GM19193 (cell line): ENCODE results near the gene LHX3.

Experiments used
- POLR2A ChIP-seq: IDR thresholded peaks from 4 replicates; pipeline ENCODE4 v1.6.1; 2011; ENCODE audit not compliant: insufficient read depth, insufficient read length; ENCODE audit errors: extremely low read depth

LHX3 gene

DNA sequence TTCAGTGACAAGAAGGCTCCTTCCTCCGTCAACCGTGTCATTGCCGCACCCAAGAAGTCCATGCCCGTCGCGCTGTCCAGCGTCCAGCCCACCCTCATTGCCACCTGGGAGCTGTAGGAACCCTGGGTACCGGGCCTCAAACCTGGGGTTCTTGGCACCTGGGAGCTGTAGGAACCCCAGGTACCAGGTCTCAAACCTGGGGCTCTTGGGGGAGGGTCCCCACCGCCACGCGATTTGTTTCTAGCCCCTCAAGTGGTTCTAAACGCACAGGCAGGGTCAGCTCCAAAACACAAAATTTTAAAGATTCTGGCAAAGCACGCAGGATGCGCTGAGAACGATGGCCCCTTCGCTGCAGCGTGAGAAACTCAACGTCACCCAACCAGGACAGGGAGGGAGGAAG lies 17.7 kb downstream of the LHX3 start:
- TF ChIP-seq POLR2A, result no peak

DNA sequence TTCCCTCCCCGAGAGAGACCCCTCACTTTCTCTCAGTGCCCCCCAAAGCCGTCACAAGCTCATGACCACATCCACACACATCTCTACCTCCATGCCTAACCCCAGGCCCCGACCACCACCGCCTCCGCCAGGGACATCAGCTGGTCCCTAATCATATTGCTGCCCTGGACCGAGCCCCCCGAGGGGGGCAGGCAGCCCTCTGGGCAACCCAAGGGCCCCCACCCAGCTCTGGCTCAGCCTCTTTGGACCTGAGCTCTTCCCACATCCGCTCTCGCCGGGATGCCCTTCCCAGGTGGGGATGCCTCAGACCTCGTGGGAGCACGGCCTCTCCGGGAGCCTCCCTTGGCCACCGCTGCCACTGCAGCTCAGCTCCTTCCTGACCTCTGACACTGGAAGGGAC lies 18.5 kb downstream of the LHX3 start:
- no peak for TF ChIP-seq POLR2A

DNA sequence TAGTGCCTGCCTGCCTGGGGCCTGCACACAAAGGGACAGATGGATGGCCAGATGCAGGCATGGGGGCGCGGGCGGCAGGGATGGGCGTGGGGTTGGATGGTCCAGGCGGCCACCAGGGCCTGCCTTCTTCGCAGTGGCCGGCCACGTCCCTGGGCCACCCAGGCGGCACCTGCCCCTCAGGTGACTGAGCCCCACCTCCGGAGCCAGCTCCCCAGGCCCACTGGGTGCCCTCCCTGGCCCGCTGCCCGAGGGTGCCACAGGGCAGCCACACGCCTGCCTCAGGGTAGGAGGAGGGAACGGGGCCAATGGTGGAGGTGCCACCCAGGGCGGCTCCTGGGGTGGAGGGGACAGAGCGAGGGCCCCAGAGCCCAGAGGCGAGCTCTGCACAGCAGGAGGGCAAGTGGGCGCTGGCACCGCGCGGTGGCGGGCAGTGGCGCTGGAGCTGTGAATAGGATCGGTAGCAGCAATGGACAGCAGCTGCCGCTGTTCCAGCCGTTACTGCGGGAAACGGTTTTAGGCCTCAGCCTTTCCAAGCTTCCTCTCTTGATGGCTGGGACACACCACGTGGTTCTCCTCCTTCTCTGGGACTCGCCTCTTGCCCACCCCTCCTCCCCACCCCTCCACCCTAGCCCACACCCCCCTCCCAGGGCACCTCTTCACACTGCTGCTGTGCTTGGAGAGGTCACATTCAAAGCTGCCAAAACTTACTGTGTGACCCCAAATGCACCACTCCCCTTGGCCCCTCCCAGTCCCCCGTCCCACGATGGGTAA lies 19.1 kb downstream of the LHX3 start:
- TF ChIP-seq POLR2A, result no peak

GRCh38 chr9:136185066-136185465 lies 19.9 kb downstream of the LHX3 start:
- TF ChIP-seq POLR2A, result no peak

DNA sequence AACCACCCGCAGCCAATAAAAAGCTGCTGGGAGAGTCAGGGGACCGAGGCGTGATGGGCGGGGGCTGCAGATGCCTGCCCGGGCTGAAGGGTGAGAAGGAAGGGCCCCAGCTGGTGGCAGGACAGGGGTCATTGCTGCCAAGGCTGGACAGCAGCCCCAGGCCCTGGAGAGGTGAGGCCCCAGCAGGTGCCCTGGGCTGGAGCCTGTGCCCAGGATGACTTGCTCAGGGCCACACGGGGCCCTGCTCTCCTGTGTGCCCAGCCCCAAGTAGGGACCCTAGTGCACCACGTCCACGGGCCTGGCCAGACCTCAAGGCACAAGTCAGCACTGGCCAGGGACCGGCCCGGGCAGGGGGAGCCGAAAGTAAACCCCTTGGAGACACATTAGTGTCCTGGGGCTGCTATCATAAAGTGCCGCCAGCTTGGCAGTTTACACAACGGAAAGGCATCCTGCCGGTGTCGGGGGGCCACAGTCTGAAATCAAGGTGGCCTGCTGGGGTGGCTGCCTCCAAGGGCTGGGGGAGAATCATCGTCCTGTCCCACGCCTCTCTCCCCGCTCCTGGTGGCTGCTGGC lies 22.0 kb downstream of the LHX3 start:
- no peak for TF ChIP-seq POLR2A

- no peak for TF ChIP-seq POLR2A
These were observed 22.5 kb downstream of the LHX3 start for GRCh38 chr9:136182420-136182787.

- no peak for TF ChIP-seq POLR2A
These were observed 23.0 kb downstream of the LHX3 start for GRCh38 chr9:136181784-136182419.

DNA sequence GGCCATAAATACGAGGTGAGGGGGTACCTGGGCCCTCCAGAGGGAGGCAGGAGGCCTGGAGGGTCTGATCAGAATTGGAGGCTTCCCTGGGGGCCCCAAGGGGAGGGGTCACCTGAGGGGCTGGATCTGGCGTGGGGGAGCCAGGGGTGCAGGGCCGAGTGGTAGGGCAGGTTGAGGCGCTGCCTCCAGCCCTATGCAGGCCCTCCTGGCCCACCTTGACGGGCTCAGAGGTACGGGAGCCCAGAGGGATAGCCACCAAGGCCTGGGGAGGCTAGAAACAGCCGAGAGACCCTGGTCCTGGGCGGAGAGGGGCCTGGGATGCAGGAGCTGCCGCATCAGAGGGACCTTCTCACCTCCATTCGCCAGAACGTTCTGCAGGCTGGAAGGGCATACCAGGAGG lies 24.3 kb downstream of the LHX3 start:
- no peak for TF ChIP-seq POLR2A

DNA sequence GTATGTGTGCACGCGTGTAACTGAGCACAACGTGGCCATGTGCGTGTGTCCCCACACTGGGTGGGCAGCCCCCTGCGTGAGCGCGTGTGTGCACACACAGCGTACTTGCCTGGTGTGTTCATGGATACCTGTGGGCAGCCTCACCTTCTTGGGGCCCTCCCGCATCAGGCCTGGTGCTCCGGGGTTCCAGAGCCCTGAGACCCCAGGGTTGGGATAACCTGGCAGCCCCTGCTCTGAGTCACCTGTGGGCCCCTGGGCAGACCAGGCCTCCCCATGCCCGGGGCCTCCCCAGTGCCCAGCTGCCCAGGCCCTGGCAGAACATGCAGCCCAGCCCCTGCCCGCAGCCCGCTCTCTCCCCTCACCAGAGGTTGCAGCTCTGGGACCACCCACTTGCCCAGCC lies 25.2 kb downstream of the LHX3 start:
- no peak for TF ChIP-seq POLR2A

GRCh38 chr9:136179101-136179616 lies 25.8 kb downstream of the LHX3 start:
- TF ChIP-seq POLR2A, result no peak

DNA sequence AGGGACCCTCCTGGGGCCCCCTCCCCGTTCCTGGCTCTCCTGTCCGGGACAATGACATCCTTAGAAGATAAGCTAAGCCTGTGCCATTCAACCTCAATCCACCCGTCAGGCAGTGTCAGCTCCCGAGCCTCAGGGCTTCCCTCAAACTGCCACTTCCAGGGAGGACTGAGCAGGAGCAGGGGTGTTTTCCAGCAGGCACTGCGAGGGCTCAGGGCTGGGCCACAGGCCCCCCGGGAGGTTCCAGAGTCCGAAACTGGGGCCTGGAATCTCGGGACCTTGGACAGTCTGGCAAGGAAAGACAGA lies 26.2 kb downstream of the LHX3 start:
- TF ChIP-seq POLR2A, result no peak

DNA sequence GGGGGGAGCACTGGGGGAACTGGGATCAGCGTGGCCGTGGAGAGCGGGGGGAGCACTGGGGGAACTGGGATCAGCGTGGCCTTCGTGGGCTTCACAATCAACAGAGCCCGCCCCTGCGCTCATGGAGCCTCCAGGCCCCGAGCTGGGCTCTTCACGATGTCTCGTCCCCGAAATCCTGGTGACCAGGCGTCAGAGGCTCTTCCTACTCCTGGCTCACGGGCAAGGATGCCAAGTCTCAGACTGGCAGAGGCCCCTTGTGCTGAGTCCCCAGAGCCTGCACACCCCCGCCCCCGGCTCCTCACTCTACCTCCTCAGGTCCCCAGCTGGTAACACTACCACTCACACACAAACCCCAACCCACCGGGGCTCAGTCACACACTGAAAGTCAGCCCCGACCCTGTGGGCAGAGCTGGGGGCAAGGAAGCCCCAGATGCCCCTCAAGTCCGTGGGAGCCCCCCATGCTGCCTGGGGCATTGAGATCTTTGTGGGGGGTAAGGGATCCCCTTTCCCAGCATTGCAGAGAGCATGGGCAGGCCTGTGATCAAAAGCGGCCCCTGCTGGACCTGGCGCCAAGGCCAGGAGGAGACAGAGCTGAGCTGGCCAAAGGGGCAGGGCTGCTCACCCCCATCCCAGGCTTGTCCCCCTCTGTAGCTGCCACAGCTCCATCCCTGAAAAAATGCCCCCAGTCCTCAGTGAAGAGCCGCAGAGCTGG lies 26.7 kb downstream of the LHX3 start:
- no peak for TF ChIP-seq POLR2A

GRCh38 chr9:136177224-136177623 lies 27.7 kb downstream of the LHX3 start:
- no peak for TF ChIP-seq POLR2A

DNA sequence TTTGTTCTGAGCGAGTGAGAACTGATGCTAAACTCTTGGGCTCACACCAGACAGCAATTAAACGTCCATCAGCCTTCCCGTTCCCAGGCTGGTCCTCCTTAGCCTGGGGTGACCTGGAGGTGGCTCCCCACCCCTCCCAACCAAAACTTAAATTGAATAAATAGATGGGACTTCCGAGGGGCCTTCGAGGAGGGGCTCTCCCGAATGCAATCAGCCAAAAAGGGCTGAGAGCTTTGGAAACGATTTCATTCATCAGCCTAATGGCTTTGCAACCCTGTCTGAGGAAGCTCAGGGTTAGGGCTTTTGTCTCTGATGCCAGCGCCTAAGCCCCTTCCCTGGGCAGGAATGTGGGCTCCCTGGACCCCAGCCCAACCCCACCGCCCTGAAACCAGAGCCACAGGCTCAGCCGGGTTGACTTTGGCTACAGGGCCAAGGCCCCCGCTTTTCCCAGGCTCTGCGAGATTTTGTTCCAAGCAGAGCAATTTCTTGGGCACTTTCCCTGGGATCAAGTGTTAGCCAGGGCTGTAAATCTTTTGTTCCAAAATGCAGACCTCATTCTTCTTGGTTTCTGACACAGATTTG lies 29.2 kb downstream of the LHX3 start:
- TF ChIP-seq POLR2A, result no peak
